GM06990 (cell line): ENCODE data around the gene DEFB119.
"Not testable (repeated sequence)": the region's sequence is repeated elsewhere in the genome, so short reads cannot be mapped to it uniquely, and the experiment has no call there.

ENCODE experiments used
- DNase-seq: peaks from one replicate; pipeline ENCODE4 v3.0.0-alpha.2; 2011; ENCODE audit not compliant: insufficient read length; ENCODE audit errors: extremely low read depth
- H3K27me3 ChIP-seq: replicated peaks from 2 replicates; pipeline ENCODE4 v1.6.0; 2011; ENCODE audit warnings: low read length; ENCODE audit not compliant: control insufficient read depth, insufficient read depth
- H3K36me3 ChIP-seq: 2 replicates; pipeline ENCODE4 v1.5.1; 2011; ENCODE audit warnings: low read length; ENCODE audit not compliant: control insufficient read depth, insufficient read depth
- H3K4me3 ChIP-seq: replicated peaks from 2 replicates; pipeline ENCODE4 v1.5.1; 2011; ENCODE audit warnings: low read depth, mild to moderate bottlenecking, control low read depth, low read length
- TF ChIP-seq, protein P1 (sequence below): IDR thresholded peaks from 2 replicates; pipeline ENCODE4 v1.5.1; 2011; ENCODE audit warnings: low read length, control low read depth, mild to moderate bottlenecking, inconsistent platforms; ENCODE audit not compliant: insufficient read depth, poor library complexity, severe bottlenecking

The DEFB119 gene

DNA sequence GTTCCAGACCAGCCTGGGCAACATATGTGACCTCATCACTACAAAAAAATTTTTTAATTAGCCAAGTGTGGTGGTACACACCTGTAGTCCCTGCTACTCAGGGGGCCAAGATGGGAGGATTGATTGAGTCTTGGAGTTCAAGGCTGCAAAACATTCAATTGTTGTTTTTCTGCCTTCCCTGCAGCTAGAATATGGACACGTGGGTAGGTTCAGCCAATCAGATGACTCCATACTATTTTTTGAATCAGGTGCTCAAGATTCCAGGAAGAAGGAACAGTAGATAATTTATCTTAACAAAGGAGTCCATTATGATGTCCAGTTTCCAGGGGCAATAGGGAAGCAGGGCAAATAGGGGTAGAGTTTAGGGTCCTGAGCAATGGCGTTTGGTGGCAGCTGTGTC is 2.4 kb upstream of the DEFB119 start:
- DNase-seq: no peak
- H3K36me3 ChIP-seq: no peaks in the 10 kb centered on the region
- H3K27me3 ChIP-seq: no peaks in the 10 kb centered on the region
- H3K4me3 ChIP-seq: no peak overlapping the region
- TF ChIP-seq, protein P1, sequence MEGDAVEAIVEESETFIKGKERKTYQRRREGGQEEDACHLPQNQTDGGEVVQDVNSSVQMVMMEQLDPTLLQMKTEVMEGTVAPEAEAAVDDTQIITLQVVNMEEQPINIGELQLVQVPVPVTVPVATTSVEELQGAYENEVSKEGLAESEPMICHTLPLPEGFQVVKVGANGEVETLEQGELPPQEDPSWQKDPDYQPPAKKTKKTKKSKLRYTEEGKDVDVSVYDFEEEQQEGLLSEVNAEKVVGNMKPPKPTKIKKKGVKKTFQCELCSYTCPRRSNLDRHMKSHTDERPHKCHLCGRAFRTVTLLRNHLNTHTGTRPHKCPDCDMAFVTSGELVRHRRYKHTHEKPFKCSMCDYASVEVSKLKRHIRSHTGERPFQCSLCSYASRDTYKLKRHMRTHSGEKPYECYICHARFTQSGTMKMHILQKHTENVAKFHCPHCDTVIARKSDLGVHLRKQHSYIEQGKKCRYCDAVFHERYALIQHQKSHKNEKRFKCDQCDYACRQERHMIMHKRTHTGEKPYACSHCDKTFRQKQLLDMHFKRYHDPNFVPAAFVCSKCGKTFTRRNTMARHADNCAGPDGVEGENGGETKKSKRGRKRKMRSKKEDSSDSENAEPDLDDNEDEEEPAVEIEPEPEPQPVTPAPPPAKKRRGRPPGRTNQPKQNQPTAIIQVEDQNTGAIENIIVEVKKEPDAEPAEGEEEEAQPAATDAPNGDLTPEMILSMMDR: no peak

DNA sequence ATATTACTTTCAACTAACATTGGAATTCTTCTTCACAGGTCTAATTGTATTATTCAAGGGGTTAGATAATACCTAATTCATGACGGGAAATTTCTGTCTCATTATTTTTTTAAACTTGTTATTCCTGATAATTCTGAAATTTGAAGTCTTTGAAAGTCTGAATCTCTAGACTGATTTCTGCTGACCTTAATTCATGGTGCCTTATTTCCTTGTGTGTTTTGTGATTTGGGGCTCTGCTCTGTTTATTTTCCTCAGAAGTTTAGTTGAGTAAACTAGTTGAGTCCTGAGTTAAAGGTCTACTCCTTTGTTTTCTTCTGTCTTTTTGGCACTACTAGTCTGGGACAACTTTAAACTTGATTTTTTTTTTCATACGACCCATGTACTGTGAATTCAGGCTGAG is 16.0 kb downstream of the DEFB119 start:
- TF ChIP-seq, protein P1: no peak
- Histone ChIP-seq H3K4me3 (no peak overlapping the region), H3K36me3 (no peaks in the 10 kb centered on the region), H3K27me3 (no peaks in the 10 kb centered on the region; the same call in 1 of the 2 replicates)
- no peak for DNase-seq

DNA sequence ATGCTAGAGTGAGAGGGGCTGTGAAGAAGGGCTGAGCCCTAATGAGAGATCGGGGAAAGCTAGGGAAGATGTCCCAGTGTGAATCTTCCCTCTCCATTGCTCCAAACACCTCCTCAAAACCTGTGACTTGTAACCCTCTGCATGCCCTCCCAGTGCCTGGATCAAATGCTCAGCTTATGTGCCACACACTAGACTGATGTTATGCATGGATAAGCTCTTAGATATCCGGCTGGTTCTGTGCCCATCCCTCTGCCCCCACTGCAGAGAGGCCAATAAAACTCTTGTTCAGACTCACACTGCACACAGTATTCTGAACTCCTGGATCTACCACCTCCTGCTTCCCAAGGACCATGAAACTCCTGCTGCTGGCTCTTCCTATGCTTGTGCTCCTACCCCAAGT is 22.1 kb downstream of the DEFB119 start, which contains the start of gene DEFB118:
Gene DEFB118 (plus strand): TSS at position 301 of the 400 bp plus-strand sequence. CDS start 50 bp downstream, at position 351.
- Histone ChIP-seq H3K27me3 (no peaks in the 10 kb centered on the region), H3K36me3 (no peaks in the 10 kb centered on the region), H3K4me3 (no peak within 1 kb of the TSS)
- TF ChIP-seq, protein P1: no peak
- no peak for DNase-seq

DNA sequence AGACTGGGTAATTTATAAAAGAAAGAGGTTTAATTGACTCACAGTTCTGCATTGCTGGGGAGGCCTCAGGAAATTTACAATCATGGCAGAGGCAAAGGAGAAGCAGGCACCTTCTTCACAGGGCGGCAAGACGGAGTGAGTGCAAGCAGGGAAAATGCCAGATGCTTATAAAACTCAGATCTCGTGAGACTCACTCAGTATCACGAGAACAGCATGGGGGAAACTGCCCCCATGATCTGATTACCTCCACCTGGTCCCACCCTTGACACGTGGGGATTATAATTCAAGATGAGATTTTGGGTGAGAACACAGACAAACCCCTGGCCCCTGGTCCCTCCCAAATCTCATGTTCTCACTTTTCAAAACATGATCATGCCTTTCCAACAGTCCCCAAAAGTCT is 26.1 kb downstream of the DEFB119 start:
- not testable (repeated sequence) for H3K36me3 ChIP-seq, H3K27me3 ChIP-seq, H3K4me3 ChIP-seq, DNase-seq

DNA sequence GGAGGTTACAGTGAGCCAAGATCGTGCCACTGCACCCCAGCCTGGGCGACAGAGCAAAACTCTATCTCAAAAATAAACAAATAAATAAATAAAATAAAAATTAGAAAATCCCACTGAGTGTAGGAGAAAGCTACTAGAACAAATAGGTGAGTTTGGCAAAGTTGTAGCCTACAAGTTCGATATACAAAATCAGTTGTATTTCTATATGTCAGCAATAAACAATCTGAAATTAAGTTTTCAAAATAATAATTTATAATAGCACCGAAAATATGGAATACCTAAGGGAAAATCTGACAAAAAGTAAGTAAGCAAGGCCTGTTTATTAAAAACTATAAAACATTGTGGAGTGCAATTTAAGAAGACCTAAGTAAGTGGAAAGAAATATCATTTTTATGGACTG is 27.1 kb downstream of the DEFB119 start:
- Histone ChIP-seq H3K36me3 (no peaks in the 10 kb centered on the region), H3K27me3 (no peaks in the 10 kb centered on the region), H3K4me3 (no peak overlapping the region)
- DNase-seq: no peak
- TF ChIP-seq, protein P1: no peak

DNA sequence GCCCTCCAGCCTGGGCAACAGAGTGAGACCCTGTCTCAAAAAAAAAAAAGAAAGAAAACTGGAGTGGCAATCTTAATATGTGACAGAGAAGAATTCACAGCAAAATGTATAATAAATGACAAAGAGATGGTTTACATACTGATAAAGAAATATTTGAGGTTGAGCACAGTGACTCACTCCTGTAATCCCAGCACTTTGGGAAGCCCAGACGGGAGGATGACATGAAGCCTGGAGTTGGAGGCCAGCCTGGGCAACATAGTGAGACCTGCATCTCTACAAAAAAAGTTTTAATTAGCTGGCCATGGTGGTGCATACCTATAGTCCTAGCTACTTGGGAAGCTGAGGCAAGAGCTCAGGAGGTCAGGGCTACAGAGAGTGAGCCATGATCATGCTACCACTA is 34.4 kb downstream of the DEFB119 start:
- TF ChIP-seq, protein P1: no peak
- no peak overlapping the region for H3K4me3 ChIP-seq

More for the DNA sequence above, 34.4 kb downstream of the DEFB119 start:
- Histone ChIP-seq H3K27me3 (no peaks in the 10 kb centered on the region), H3K36me3 (no peaks in the 10 kb centered on the region)
- no peak for DNase-seq
